Measurements from ENCODE around the gene COP1. TPM values are rescaled to one million over a fixed set of nuclear protein-coding genes. Genes with fewer than 3 reads are reported as not detected.

The COP1 gene
- total RNA-seq, 4 donors from 2014 or later, result 37.7 to 51.4 (median 44.8) TPM

DNA sequence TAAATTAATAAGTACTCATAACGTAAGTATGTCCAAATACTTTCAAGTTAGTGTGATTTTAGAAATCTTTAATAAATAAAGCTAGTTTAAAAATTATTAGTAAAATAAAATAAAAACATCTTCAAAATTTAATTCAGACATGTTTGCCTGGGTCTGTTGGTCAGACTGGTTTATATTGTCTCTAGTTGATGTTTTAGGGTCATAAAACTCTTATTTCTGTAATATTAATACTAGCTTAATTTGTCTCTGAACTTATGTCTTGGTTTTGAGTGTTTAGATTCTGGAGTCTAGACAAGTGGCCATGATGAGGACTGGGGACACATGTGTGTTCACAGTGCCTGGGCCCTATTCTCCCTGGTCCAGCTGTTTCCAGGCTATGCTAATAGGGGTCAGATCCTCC is 279.1 kb downstream of the COP1 start:
- no peak overlapping the region for H3K27ac ChIP-seq

DNA sequence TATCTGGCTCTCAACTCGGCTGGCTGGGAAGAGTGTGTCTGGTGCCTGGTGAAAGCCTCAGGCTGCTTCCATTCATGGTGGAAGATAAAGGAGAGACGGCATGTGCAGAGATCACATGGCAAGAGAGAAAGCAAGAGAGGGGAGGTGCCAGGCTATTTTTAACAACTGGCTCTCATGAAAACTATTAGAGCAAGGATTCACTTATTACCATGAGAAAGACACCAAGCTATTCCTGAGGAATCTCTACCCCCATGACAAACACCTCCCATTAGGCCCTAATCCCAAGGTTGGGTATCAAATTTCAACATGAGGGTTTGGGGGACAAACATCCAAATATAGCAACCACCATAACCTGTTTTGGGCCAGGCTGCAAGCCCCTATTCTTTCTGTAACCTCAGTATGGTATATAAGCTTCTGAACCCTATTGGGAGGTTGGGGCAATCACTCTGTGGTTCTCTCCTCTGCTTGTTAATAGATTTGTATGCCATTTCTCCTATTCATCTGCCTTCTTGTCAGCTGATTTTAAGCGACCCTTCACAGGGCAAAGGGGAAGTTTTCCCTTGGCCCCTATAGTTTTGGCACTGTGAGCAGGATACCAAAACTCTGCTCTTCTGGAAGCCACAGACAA is 284.7 kb downstream of the COP1 start:
- no peak for TF ChIP-seq EP300 (IDR thresholded peaks at IDR 0.05)
- no peak for TF ChIP-seq POLR2AphosphoS5 (IDR thresholded peaks at IDR 0.05)
- TF ChIP-seq, protein P1, sequence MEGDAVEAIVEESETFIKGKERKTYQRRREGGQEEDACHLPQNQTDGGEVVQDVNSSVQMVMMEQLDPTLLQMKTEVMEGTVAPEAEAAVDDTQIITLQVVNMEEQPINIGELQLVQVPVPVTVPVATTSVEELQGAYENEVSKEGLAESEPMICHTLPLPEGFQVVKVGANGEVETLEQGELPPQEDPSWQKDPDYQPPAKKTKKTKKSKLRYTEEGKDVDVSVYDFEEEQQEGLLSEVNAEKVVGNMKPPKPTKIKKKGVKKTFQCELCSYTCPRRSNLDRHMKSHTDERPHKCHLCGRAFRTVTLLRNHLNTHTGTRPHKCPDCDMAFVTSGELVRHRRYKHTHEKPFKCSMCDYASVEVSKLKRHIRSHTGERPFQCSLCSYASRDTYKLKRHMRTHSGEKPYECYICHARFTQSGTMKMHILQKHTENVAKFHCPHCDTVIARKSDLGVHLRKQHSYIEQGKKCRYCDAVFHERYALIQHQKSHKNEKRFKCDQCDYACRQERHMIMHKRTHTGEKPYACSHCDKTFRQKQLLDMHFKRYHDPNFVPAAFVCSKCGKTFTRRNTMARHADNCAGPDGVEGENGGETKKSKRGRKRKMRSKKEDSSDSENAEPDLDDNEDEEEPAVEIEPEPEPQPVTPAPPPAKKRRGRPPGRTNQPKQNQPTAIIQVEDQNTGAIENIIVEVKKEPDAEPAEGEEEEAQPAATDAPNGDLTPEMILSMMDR (IDR thresholded peaks at IDR 0.05), result no peak
- no peak for TF ChIP-seq POLR2A (IDR thresholded peaks at IDR 0.05)
- 61 to 74% methylated on average over 2 to 3 of the region's 3 CpGs for WGBS, 2 donors (ENCODE audit: low coverage in 1 of 2)
- ATAC-seq, result no peak
- no peak overlapping the region for H3K4me3 ChIP-seq
- H3K36me3 ChIP-seq, result peaks cover 0 to 11% of the 10 kb centered on the region in 2 donors
- peaks cover 0 to 4% (median 0%) of the 10 kb centered on the region in 3 donors for H3K9me3 ChIP-seq
- no peak overlapping the region for H3K27ac ChIP-seq
- H3K4me1 ChIP-seq, result no peaks in the 10 kb centered on the region
- no peaks in the 10 kb centered on the region for H3K27me3 ChIP-seq

More for the DNA sequence above, 279.1 kb downstream of the COP1 start:
- no peak for TF ChIP-seq EP300 (IDR thresholded peaks at IDR 0.05)
- TF ChIP-seq, protein P1 (IDR thresholded peaks at IDR 0.05), result no peak
- no peak for TF ChIP-seq POLR2A (IDR thresholded peaks at IDR 0.05)
- no peak for TF ChIP-seq POLR2AphosphoS5 (IDR thresholded peaks at IDR 0.05)
- Histone ChIP-seq H3K9me3 (peaks cover 0 to 20% (median 0%) of the 10 kb centered on the region in 3 donors), H3K4me1 (no peaks in the 10 kb centered on the region), H3K4me3 (no peak overlapping the region), H3K36me3 (peaks cover 0 to 11% of the 10 kb centered on the region in 2 donors), H3K27me3 (no peaks in the 10 kb centered on the region)
- ATAC-seq, result no peak
- WGBS, 2 donors (ENCODE audit: low coverage in 1 of 2), result 88 to 93% methylated on average over 1 of the region's 1 CpG

DNA sequence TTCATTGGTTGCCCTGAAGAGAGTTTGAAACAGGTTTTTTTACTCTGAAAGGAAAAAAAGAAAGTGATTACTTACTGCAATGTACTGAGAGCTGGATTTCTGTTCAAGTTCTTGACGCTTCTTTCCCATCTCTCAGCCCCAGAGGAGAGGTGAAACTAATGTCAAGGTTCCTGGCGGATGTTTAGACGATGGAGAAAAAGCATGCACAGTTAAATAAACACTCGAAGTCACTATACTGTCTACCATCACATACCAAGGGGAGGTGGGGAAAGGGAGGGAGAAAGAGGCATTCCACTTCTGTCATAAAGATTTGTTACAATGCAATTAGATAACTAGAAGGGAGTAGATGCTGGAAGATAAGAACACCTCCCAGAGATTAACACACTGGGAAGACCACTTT is 286.7 kb downstream of the COP1 start:
- Histone ChIP-seq H3K9me3 (no peaks in the 10 kb centered on the region), H3K27me3 (no peaks in the 10 kb centered on the region), H3K36me3 (no peaks in the 10 kb centered on the region), H3K4me1 (no peaks in the 10 kb centered on the region), H3K4me3 (no peak overlapping the region), H3K27ac (no peak overlapping the region)
- WGBS, 2 donors (ENCODE audit: low coverage in 1 of 2), result 15 to 44% methylated on average over 3 to 4 of the region's 4 CpGs
- no peak for TF ChIP-seq EP300 (IDR thresholded peaks at IDR 0.05)
- TF ChIP-seq, protein P1 (IDR thresholded peaks at IDR 0.05), result no peak
- no peak for TF ChIP-seq POLR2A (IDR thresholded peaks at IDR 0.05)
- TF ChIP-seq POLR2AphosphoS5 (IDR thresholded peaks at IDR 0.05), result no peak
- no peak for ATAC-seq

DNA sequence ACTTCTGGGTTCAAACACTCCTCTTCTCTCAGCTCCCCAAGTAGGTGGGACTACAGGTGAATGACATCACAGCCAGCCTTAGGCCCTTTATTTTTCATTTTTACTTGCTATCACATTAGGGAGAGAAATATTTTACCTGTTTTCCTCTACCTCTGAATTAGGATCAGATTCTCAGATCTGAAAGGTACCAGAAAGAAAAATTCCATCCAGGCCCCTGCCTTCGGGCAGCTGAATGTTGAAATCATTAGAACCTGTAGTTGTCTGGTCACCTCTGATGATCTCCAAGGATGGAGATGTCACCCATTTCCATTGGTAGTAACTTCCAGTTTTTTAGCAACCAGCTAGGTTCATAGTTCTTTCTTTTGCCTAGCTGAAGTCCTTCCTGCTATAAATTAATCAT is 288.1 kb downstream of the COP1 start:
- no peak overlapping the region for H3K4me3 ChIP-seq
- no peak for TF ChIP-seq POLR2AphosphoS5 (IDR thresholded peaks at IDR 0.05)
- TF ChIP-seq EP300 (IDR thresholded peaks at IDR 0.05), result no peak
- TF ChIP-seq, protein P1 (IDR thresholded peaks at IDR 0.05), result no peak
- TF ChIP-seq POLR2A (IDR thresholded peaks at IDR 0.05), result no peak
- H3K36me3 ChIP-seq, result no peaks in the 10 kb centered on the region
- peaks cover 0 to 1% (median 0%) of the 10 kb centered on the region in 3 donors for H3K9me3 ChIP-seq
- ATAC-seq, result no peak
- no peaks in the 10 kb centered on the region for H3K4me1 ChIP-seq
- H3K27me3 ChIP-seq, result no peaks in the 10 kb centered on the region
- 100% methylated on average over 1 of the region's 1 CpG for WGBS, 2 donors (ENCODE audit: low coverage in 1 of 2)
- no peak overlapping the region for H3K27ac ChIP-seq

DNA sequence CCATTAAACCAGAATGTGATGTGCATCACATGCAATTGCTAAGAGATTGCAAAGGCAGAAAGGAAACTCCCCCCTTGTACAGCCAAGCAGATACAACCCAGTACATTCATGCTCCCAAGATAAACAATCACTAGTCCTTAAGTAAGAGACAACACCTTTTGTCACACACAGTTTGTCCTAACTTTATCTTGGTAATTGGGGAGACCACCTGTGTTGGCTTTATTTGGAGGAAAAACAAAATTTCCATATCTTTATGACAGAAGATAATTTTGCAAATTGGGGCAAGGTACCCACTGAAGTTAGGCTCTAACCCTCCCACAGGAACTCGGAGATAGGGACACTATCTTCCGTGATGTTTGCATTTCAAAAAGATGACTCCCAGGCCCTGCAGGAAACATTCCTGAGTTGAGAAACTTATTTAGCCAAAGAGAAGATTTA is 288.7 kb downstream of the COP1 start:
- no peak overlapping the region for H3K27ac ChIP-seq
- TF ChIP-seq EP300 (IDR thresholded peaks at IDR 0.05) (no peak), POLR2AphosphoS5 (IDR thresholded peaks at IDR 0.05) (no peak), POLR2A (IDR thresholded peaks at IDR 0.05) (no peak)
- TF ChIP-seq, protein P1 (IDR thresholded peaks at IDR 0.05), result no peak
- no peaks in the 10 kb centered on the region for H3K4me1 ChIP-seq
- no peaks in the 10 kb centered on the region for H3K36me3 ChIP-seq
- H3K27me3 ChIP-seq, result no peaks in the 10 kb centered on the region
- WGBS, 2 donors (ENCODE audit: low coverage in 1 of 2), result 54 to 75% methylated on average over 2 of the region's 2 CpGs
- H3K9me3 ChIP-seq, result peaks cover 0 to 6% (median 0%) of the 10 kb centered on the region in 3 donors
- ATAC-seq, result no peak
- no peak overlapping the region for H3K4me3 ChIP-seq
